Dermis blood vessel endothelial cell (primary cell): ENCODE measurements around the gene PIK3R3. TPM values are rescaled to one million over a fixed set of nuclear protein-coding genes. Genes with fewer than 3 reads are reported as not detected.
"Not testable (repeated sequence)": the region's sequence is repeated elsewhere in the genome, so short reads cannot be mapped to it uniquely, and the experiment has no call there.

Experiments
- DNase-seq: peaks from one replicate; pipeline ENCODE4 v3.0.0; 2010
- total RNA-seq: library from RNA; depleted of rRNA; stranded (reverse); fragments of >200 nt; gene quantifications from 2 replicates; pipeline ENCODE4 v1.2.3, GENCODE V29; 2014

The PIK3R3 gene
- total RNA-seq, 1 donor from 2014 or later: 15.8 TPM

DNA sequence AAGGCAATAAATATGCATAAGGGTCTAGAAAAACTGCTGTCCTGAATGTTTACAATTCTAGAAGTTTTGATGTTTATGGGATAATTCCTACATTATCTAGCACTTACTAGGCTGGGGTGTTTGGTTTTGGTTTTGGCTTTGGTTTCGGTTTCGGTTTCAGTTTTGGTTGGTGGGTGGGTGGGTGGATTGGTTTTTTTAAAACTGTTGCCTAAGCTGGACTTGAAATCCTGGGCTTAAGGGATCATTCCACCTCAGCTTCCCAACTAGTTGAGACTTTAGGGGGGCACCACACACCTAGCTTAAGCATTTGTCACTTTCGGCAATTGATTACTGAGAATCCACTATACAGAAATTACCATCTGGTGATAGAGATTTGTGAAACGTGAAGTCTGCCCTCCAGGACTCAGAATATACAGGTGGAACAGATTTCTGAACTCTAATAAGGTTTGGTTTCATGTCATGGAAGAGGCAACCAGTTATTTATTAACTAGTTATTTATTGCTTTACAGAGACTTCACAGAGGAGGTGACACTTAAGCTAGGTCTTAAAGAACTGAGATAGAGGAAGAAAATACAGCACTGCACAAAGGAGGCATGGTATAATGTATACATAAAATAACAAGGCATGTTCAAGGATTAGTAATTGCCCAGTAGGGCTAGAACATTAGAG is 69.6 kb downstream of the PIK3R3 start:
- no peak for DNase-seq

DNA sequence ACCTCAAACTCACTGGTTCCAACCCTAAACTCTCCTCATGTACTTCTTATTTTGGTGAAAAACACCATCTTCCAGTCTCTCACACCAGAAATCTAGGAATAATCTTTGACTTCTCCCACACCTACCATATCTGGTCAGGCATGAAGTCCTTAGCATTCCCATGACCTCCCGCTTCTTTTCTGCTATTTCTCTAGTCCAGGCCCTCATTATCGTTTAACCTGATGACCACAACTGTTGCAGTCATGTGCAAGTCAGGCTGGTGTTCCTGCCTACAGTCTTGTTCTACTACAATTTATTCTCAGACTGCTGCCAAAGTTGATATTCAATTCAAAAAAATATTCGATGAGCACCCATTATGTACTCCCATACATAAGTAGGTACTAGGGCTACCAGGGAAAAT is 71.3 kb downstream of the PIK3R3 start:
- no peak for DNase-seq

DNA sequence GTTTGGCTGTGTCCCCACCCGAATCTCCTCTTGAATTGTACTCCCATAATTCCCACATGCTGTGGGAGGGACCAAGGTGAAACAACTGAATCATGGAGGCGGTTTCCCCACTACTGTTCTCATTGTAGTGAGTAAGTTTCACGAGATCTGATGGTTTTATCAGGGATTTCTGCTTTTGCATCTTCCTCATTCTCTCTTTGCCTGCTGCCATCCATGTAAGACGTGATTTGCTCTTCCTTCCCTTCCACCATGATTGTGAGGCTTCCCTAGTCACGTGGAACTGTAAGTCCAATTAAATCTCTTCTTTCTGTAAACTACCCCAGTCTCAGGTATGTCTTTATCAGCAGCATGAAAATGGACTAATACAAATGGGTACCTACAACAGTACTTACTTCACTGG is 73.5 kb downstream of the PIK3R3 start:
- no peak for DNase-seq

DNA sequence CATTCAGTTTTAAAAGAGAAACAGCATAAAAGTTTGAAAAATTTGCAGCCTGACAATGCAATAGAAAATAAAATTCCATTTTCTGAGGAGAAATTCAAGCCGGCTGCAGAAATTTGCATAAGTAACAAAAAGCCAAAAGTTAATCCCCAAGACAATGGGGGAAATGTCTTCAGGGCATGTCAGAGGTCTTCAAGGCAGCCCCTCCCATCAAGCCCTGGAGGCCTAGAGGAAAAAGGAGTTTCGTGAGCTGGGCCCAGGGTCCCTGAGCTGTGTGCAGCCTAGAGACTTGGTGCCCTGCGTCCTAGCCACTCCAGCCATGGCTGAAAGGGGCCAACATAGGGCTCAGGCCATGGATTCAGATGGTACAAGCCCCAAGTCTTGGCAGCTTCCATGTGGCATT is 74.6 kb downstream of the PIK3R3 start:
- DNase-seq: no peak

DNA sequence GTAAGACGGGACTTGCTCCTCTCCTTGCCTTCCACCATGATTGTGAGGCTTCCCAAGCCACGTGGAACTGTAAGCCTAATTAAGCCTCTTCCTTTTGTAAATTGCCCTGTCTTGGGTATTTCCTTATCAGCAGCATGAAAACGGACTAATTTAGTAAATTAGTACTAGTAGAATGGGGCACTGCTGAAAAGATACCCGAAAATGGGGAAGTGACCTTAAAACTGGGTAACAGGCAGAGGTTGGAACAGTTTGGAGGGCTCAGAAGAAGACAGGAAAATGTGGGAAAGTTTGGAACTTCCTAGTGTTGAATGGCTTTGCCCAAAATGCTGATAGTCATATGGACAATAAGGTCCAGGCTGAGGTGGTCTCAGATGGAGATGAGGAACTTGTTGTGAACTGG is 75.2 kb downstream of the PIK3R3 start:
- not testable (repeated sequence) for DNase-seq

DNA sequence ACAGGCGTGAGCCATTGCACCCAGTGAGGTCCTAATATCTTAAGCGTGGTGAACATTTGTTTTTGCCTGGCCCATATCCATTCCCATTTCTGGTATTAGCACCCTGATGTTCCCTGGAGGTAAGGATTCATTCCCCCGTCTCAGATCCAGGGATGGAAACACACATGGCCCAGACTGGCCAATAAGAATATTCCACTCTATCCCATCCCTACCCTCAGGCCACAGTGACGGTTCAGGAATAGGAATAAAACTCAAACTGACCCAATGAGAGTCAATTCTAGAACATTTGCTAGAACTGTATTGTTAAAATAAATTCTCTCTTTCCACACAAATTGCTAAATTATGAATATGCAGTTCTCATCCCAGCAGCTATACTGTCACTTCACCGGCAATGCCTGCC is 76.1 kb downstream of the PIK3R3 start:
- no peak for DNase-seq

DNA sequence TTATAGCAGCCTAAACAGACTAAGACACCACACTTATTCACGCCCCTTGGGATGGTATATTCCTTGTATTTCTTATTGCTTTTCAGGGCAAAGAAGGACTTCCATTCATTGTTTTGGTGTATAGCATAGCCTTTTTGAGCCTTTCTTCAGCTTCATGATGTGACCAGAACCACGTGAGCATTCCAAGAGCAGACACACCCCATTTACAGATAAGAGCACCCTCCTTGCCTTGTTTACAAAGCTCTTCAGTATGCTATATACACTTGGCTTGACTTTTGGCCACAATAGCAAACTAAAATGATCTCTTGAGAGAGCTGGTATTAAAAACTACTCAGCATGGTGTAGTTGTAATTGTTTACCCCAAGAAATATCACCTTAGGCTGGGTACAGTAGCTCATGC is 78.7 kb downstream of the PIK3R3 start:
- DNase-seq: no peak

DNA sequence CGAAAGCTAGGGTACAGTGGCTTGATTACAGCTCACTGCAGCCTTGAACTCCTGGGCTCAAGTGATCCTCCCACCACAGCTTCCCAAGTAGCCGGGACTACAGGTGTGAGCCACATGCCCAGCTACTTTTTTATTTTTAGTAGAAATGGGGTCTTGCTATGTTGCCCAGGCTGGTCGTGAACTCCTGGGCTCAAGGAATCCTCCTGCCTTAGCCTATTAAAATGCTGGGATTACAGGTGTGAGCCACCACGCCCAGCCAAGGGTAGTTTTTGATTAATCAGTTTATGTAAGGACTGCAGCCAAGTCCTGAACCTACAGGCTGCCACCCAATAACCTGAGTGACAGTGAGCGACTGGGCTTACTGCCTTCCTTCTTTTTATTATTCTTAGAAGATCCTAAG is 88.3 kb downstream of the PIK3R3 start:
- no peak for DNase-seq

DNA sequence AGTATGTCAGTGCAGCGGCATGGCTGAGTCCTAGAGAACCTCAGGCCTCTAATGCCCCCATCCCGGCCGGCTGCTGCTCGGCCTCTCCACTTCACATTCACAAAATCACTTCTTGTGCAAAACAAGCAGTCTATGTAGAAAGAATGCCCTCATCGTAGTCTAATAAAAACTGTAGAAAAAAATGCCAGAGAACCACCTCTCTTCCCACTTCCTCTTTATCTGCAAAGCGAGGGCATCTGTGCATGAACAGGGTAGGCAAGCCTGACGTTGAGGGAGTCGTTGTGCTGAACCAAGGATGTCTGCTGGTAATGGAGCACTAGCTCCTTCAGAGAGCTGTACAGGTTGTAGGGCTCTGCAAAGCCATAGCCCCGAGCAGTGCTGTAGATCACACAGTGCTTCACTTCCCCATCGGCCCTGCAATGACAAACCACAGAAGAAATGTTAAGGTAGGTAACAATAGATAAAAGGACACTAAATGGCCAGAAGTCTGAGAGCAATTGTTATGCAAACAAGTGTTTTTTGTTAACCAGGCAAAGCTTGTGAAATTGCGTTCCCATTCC is 88.9 kb downstream of the PIK3R3 start:
- no peak for DNase-seq

DNA sequence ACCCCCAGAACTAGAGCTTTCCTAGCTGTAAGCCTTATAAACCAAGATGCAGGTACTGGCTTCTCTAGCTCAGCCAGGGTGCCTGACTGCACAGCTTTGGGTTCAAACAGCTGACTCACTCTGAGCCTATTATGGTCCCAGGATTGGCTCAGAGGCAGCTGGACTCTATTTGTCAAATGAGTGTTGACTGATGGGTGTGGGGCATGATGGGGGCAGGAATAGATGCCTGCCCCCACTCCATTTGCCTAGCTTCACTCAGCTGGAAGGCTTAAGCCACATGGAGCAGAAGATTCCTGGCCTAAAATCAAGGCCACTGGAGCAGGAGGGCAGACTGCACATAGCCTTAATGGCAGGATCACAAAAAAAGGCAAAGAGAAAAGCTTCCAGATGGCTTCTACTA is 90.5 kb downstream of the PIK3R3 start:
- DNase-seq: no peak

DNA sequence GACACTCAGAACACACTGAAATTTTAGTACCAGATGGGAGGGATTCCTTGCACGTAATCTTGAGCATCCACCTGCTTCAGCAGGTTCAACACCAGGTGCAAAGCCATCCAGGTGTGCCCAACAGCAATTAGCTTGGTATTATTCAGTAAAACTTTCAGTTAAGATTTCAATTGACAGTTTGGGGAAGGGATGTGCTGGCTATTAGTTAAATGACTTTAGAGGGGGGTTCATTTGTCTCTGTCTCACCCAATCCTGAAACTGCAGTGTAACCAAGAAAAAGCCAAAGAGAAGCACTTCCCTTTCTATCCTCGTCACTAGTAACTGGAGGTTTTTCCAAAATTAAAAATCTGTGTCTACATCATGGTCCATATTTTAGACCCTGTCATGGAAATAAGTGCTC is 90.9 kb downstream of the PIK3R3 start:
- no peak for DNase-seq

DNA sequence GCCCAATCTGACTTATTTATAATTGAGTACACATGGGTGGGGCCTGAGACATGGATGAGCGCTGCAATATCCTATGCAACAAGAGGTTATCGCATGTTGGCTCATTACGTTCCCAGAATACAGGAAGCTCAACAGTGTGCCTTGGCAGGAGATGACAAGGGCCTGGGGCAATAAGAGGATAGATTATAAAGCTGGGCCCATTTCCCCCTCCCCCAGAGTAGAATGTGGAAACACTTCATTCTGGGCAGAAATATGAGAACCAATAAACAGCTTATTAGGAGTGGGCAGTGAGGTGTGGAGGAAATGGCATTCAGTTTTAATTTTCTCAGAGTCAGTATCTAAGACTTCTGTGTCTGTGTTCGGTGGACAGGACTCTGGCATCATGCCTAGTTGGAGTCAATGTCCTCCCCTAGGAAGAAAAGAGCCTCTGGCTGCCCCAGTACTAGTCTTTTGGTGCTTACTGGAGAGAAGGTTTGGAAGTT is 92.8 kb downstream of the PIK3R3 start:
- DNase-seq: peak; percentile 61

DNA sequence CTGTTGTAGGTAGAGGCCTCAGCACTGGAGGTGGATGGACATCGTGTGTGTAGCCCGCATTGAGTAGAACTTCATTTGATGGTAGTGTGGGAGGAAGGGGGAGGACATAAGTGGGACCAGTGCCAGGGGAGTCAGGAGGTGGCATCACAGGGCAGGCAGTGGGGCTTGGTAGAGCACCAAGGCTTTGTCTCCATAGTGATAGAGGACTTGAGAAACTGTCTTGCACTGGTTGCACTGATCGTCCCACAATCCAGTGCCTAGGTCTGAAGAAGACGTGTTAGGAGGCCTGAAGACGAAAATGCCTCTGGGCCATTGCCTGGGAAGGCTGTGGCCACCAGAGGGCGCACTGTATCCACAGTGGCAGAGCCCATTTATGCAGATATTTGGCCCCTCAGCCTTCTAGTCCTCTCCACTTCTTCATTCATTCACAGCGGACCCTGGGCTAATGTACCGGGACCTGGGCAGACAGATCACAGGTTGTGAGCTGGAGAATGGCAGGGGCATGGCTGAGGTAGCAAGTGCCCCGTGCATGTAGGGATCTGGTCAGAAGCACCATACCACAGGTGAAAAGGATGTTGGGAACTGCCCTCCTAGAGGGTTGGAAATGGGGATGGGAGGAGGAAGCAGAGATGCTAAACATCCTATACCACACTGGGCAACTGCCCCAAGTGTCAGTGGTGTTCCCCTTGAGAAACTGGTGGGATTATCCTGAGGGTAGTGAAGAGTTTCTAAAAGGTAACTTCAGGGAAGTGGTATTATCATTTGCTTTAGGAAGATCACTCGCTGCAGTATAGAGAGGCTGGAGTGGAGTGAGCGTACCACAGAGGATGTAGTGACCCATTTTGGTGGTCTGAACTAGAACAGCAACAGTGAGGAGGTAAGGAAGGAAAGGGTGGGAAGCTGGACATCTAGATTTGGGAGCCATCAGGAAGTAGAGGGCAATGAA is 95.3 kb downstream of the PIK3R3 start:
- peak; percentile 90 for DNase-seq

DNA sequence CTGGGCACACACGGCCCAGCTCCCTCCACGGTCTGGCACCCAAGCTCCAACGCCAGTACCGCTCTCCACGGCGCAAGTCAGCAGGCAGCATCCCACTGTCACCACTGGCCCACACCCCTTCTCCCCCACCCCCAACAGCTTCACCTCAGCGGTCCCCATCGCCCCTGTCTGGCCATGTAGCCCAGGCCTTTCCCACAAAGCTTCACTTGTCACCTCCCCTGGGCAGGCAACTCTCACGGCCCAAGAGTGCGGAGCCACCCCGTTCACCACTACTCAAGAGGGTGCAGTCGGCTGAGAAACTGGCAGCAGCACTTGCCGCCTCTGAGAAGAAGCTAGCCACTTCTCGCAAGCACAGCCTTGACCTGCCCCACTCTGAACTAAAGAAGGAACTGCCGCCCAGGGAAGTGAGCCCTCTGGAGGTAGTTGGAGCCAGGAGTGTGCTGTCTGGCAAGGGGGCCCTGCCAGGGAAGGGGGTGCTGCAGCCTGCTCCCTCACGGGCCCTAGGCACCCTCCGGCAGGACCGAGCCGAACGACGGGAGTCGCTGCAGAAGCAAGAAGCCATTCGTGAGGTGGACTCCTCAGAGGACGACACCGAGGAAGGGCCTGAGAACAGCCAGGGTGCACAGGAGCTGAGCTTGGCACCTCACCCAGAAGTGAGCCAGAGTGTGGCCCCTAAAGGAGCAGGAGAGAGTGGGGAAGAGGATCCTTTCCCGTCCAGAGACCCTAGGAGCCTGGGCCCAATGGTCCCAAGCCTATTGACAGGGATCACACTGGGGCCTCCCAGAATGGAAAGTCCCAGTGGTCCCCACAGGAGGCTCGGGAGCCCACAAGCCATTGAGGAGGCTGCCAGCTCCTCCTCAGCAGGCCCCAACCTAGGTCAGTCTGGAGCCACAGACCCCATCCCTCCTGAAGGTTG is 97.6 kb downstream of the PIK3R3 start:
- no peak for DNase-seq

DNA sequence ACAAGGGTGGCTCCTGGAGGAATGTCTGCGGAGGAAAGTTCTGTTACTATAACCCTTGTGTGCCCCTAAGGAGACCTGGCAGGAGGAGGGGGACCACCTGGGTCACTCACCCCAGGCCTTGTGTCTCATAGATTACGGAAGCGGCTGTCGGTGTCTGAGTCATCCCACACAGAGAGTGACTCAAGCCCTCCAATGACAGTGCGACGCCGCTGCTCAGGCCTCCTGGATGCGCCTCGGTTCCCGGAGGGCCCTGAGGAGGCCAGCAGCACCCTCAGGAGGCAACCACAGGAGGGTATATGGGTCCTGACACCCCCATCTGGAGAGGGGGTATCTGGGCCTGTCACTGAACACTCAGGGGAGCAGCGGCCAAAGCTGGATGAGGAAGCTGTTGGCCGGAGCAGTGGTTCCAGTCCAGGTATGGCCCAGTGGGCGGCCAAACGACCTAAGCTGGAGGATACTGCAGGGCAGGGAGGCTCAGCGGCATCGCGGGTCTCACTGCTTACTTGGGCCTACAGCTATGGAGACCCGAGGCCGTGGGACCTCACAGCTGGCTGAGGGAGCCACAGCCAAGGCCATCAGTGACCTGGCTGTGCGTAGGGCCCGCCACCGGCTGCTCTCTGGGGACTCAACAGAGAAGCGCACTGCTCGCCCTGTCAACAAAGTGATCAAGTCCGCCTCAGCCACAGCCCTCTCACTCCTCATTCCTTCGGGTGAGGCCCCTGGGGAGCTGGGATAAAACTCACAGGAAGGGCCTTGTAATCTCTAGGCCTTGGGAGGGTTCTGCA is 101.4 kb downstream of the PIK3R3 start:
- DNase-seq: peak; percentile 20

DNA sequence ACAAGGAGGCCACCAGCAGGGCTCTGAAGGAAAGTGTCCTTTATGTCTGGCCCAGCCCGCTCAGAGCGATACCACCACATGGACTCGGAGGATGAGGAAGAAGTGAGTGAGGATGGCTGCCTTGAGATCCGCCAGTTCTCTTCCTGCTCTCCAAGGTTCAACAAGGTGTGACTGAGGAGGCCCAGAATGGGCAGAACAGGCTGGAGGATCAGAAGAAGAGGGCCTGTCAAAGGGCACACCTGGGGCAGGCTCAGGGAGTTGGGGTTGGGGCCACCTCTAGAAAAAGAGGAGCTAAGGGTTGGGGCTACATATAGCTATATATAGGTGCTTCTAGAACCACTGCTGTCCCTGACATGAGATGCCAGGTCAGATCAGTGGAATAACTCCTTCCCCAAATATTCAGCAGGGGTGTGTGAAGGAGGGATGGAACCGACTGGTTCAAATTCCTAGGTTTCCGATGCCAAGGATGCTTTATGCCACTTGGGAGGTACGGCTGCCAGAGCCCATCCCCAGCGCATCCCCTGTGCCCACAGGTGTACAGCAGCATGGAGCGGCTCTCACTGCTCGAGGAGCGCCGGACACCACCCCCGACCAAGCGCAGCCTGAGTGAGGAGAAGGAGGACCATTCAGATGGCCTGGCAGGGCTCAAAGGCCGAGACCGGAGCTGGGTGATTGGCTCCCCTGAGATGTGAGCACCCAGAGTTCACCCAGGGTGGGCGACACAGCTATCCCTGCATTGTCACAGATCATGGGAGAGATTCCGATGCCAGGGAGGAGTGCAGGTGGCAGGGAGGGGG is 102.2 kb downstream of the PIK3R3 start:
- DNase-seq: no peak

DNA sequence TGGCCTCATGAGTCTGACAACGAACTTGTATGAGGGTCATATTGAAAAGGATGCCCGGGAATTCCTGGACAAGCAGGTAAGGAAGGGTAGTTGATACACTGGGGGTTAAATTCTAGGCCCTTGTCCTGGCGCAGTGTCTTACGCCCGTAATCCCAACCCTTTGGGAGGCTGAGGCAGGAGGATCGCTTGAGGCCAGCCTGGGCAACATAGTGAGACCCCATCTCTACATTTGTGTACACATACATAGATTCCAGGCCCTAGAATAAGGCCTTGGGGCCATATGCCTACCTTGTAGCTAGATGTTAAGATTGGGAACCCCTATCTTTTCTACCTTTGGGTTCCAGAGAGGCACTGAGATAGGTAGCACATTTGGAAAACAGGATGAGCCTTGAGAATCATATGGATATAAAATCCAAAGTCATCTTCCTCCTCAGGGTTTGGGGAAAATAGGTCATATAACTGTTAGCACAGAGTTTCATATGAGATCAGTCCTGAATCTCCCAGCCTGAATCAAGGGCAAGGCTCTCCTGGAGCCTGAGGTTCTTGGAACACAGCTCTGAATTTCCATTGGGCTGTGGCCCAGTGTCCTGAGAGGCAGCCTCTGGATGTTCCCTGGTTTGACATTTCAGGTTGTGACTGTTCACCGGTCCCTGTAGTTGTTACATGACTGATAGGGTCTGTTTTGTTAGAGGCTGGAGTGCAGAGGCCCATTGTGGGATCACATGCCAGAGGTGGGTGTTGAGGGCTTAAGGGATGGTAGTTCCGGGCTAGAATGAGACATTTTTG is 104.4 kb downstream of the PIK3R3 start:
- DNase-seq: no peak

DNA sequence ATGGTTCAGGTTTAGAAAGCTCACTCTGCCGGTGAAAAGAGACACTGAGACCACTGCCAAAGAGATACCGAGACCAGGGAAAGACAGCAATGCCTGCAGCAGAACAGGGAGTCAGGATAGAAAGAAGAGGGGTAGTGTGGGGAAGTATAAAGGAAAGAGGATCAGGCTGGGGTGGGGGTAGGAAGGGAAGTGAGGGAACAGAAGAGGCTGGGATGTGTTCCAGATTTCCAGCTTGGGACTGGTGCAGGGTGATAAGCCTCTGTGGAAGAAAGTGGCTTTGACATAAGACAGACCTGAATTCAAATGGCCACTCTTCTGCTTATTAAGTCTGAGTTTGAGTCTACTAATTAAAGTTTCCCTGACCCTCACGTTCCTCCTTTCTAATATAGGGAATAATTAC is 105.9 kb downstream of the PIK3R3 start:
- no peak for DNase-seq

DNA sequence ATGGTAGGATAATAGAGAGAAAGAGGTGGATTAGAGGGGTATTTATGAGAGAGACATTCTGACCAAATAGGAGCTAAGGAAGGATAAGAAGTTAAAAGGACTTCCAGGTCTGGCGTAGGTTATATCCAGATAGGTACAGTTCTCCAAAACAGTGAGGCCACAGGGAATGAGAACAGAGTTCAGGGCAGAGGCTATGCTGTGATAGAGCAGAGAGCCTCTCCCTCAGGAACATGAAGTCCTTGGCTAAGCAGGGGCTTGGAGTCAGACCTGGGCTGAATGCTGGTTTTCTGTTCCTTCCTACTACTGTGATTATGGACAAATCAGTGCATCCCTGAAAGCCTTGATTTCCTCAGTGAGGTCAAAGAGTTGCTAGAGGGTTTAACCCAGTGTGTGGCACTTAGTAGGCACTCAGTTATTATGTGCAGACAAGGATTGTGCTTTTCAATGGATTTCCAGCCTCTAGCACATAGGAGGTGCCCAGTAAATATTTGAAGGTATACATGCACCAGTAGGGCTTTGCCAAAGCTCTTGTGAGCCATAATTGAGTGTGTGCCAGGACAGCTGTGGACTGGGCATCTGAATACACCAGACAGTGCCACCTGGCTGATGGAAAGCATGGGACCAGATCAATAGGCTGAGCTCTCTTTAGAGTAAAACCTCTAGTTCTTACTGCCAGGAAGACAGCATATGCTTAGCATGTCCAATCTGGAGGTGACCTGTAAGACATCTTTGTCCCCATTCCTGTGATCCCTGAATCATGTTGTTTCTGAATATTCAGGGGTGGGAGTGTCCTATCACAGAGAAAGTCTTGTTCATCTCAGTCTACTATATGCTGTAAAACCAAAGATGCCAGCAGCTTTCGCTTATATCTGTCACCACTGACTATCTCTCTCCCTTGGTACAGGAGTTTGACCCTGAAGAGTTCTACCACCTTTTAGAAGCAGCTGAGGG is 111.1 kb downstream of the PIK3R3 start:
- DNase-seq: no peak
